Activated T-helper 2 cell treated with anti-CD3 and anti-CD28 coated beads, Interferon-gamma antibody, Interleukin-2, Interleukin-4, amounts not matched to agents 10 μg/mL and 5 μg/mL and 100 μg/mL, durations not matched to agents 14 hours and 24 hours and 36 hours (primary cell): Measurements from ENCODE around the gene TTC39B. TPM values are rescaled to one million over a fixed set of nuclear protein-coding genes. Genes with fewer than 3 reads are reported as not detected.
A peak's percentile ranks its signal among the peaks of the same experiment; 100 is the strongest.

Source experiments
- DNase-seq: peaks from one replicate; pipeline ENCODE4 v3.0.0; 2021; ENCODE audit warnings: low spot score
- H3K27ac Mint-ChIP-seq: one replicate; pipeline ENCODE4 v1.8.0; 2021; ENCODE audit warnings: mixed read lengths
- H3K27me3 Mint-ChIP-seq: one replicate; pipeline ENCODE4 v1.8.0; 2021; ENCODE audit warnings: low read depth, mixed read lengths
- H3K36me3 Mint-ChIP-seq: one replicate; pipeline ENCODE4 v1.8.0; 2021; ENCODE audit warnings: low read depth, mixed read lengths
- H3K4me1 Mint-ChIP-seq: one replicate; pipeline ENCODE4 v1.8.0; 2021; ENCODE audit warnings: low read depth, mixed read lengths
- H3K4me3 Mint-ChIP-seq: one replicate; pipeline ENCODE4 v1.8.0; 2021; ENCODE audit warnings: low read depth, mild to moderate bottlenecking, moderate library complexity, mixed read lengths
- H3K9me3 Mint-ChIP-seq: one replicate; pipeline ENCODE4 v1.8.0; 2021; ENCODE audit warnings: mixed read lengths
- intact Hi-C: fragments of 100-400 bp; cut with micrococcal nuclease; formaldehyde crosslinking; loops from one replicate; pipeline ENCODE4 v1.15.1; 2023
- total RNA-seq: library from RNA; stranded (reverse); gene quantifications from 2 replicates; pipeline ENCODE4 v1.2.3, GENCODE V29; 2022

TTC39B gene
- total RNA-seq, 1 donor from 2014 or later: 10.5 TPM

DNA sequence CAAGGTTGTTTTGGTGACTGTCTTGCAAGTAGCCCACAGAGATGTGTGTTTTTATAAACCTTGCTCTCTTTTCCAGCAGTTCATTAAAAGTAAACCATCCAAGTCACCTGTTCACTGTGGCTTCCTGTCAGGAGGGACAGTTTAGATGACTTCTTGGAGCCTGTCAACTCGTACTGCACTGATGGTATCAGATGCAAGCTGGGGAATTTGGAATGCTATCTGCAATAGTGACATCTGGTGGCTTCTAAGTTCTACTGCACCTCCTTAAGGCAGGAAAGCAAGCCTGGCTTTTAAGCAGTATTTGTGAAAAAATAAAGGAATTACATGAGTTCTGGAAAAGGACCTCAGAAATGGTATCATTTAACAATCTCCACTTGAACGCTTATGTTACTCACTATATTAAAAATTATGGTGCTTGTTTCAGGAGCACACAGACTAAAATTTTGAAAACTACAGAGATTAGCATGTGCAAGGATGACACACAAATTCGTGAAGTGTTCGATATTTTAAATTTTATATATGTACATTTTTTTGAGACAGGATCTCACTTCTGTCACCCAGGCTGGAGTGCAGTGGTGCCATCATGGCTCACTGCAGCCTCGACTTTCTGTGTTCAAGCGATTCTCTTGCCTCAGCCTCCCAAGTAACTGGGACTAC lies 164.0 kb downstream of the TTC39B start:
- no peak overlapping the region for H3K27ac Mint-ChIP-seq
- H3K4me1 Mint-ChIP-seq: no peaks in the 10 kb centered on the region
- H3K27me3 Mint-ChIP-seq: peaks cover 10% of the 10 kb centered on the region
- no peak overlapping the region for H3K4me3 Mint-ChIP-seq
- no peaks in the 10 kb centered on the region for H3K9me3 Mint-ChIP-seq
- intact Hi-C loops: loop anchor here (2.0 kb wide), 1 partner anchor 38 kb away; no protein-coding TSS in a partner anchor
- no peak for DNase-seq
- H3K36me3 Mint-ChIP-seq: no peaks in the 10 kb centered on the region

DNA sequence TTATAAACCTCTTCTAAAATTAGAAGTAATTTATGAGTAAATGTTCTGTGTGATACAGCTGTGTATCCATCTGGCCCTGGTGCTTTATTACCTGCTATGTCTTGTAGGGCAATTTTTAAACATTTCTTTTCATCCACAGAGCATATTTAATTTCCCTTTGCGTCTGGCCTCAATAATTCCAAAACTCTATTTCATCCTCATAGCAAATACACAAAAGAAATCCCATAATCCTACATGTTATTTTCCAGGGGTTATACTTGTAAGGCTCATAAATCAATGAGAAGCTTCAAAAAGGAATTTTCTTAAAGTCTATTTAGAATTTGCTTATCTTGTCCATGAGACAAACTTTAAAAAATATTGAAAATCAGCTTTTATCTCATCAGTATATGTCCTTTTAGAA lies 167.0 kb downstream of the TTC39B start:
- DNase-seq: no peak
- no peaks in the 10 kb centered on the region for H3K9me3 Mint-ChIP-seq
- H3K27me3 Mint-ChIP-seq: peaks cover 8% of the 10 kb centered on the region
- H3K4me1 Mint-ChIP-seq: peaks cover 8% of the 10 kb centered on the region
- H3K36me3 Mint-ChIP-seq: no peaks in the 10 kb centered on the region
- H3K27ac Mint-ChIP-seq: no peak overlapping the region
- intact Hi-C loops: no loop called here
- H3K4me3 Mint-ChIP-seq: no peak overlapping the region

- H3K4me1 Mint-ChIP-seq: peaks cover 10% of the 10 kb centered on the region
- intact Hi-C loops: no loop called here
- H3K36me3 Mint-ChIP-seq: no peaks in the 10 kb centered on the region
- no peak overlapping the region for H3K4me3 Mint-ChIP-seq
- H3K9me3 Mint-ChIP-seq: no peaks in the 10 kb centered on the region
- no peak for DNase-seq
- no peak overlapping the region for H3K27ac Mint-ChIP-seq
- peaks cover 7% of the 10 kb centered on the region for H3K27me3 Mint-ChIP-seq
Measured at GRCh38 chr9:15139469-15139868, 167.5 kb downstream of the TTC39B start.

- H3K4me3 Mint-ChIP-seq: no peak overlapping the region
- H3K27me3 Mint-ChIP-seq: peaks cover 3% of the 10 kb centered on the region
- H3K4me1 Mint-ChIP-seq: peaks cover 10% of the 10 kb centered on the region
- intact Hi-C loops: no loop called here
- no peaks in the 10 kb centered on the region for H3K36me3 Mint-ChIP-seq
- H3K9me3 Mint-ChIP-seq: no peaks in the 10 kb centered on the region
- DNase-seq: no peak
- H3K27ac Mint-ChIP-seq: no peak overlapping the region
Measured at GRCh38 chr9:15138357-15138686, 168.7 kb downstream of the TTC39B start.

DNA sequence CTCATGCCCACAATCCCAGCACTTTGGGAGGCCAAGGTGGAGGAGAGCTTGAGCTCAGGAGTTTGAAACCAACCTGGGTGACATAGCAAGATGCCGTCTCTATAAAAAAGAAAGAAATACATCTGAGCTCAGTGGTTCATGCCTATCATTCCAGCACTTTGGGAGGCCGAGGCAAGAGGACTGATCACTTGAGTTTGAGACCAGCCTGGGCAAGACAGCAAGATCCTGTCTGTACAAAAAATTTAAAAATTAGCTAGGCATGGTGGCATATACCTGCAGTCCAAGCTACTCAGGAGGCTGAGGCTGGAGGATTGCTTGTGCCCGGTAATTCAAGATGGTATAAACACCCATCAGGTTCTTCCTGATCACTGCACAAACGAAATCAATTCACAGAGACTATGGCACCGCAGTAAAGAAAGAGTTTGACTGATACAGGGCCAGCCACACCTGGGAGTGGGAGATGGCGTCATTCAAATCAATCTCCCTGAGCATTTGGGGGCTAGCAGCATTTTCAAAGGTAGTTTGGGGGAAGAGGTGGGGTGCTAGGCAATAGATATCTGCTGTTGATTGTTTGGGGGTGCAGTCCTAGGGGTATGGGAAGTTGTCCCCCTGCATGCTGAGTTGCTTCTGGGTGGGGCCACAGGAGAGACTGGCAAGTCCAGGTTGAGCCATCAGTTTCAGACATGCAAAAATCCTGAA lies 169.2 kb downstream of the TTC39B start:
- DNase-seq: no peak
- Mint-ChIP-seq H3K27me3 (peaks cover 3% of the 10 kb centered on the region), H3K9me3 (no peaks in the 10 kb centered on the region), H3K36me3 (no peaks in the 10 kb centered on the region), H3K4me1 (peaks cover 10% of the 10 kb centered on the region), H3K27ac (no peak overlapping the region), H3K4me3 (no peak overlapping the region)
- intact Hi-C loops: no loop called here

GRCh38 chr9:15137089-15137488 lies 169.9 kb downstream of the TTC39B start:
- no peak for DNase-seq
- Mint-ChIP-seq H3K27ac (no peak overlapping the region), H3K27me3 (peaks cover 3% of the 10 kb centered on the region), H3K36me3 (no peaks in the 10 kb centered on the region), H3K4me3 (no peak overlapping the region), H3K9me3 (no peaks in the 10 kb centered on the region), H3K4me1 (peaks cover 10% of the 10 kb centered on the region)
- intact Hi-C loops: no loop called here

- no peak for DNase-seq
- intact Hi-C loops: no loop called here
- H3K9me3 Mint-ChIP-seq: no peaks in the 10 kb centered on the region
- H3K36me3 Mint-ChIP-seq: no peaks in the 10 kb centered on the region
- H3K4me1 Mint-ChIP-seq: peaks cover 10% of the 10 kb centered on the region
- peaks cover 3% of the 10 kb centered on the region for H3K27me3 Mint-ChIP-seq
- H3K27ac Mint-ChIP-seq: no peak overlapping the region
- no peak overlapping the region for H3K4me3 Mint-ChIP-seq
Measured at GRCh38 chr9:15136646-15137045, 170.4 kb downstream of the TTC39B start.

DNA sequence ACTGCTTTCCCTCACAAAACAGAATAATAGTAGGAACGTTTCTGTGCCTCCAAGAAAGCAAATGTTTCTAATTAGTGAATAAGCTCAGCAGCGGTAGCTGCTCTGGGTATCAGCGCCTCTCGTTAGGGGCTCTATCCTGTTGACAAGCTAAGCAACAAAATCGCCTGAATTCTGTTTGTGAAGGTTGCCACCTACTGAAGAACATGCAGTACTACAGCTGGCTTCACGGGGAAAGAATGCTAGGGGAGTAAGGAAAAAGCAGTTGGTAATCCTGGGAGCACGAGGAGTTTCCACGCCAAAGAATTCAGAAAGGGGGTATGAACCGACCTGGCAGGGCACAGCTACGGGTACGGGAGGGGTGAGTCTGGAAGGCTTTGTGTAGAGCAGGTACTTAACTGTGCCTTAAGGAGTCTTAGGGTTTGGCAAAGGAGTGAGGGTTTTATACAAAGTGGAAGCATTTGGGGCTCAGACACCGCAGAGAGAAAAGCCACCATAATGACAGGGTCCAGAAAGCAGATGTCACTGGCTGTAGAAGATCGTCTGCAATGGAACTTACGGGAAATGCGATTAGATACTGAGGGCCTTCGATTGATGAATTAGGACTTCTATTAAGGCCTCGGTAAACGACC lies 171.7 kb downstream of the TTC39B start:
- peak; percentile 33 for DNase-seq
- Mint-ChIP-seq H3K36me3 (no peaks in the 10 kb centered on the region), H3K27ac (no peak overlapping the region), H3K27me3 (no peaks in the 10 kb centered on the region), H3K4me1 (peaks cover 10% of the 10 kb centered on the region), H3K9me3 (no peaks in the 10 kb centered on the region), H3K4me3 (no peak overlapping the region)
- intact Hi-C loops: loop anchor here (1.0 kb wide), 1 partner anchor 31 kb away; no protein-coding TSS in a partner anchor

- no peak for DNase-seq
- Mint-ChIP-seq H3K9me3 (no peaks in the 10 kb centered on the region), H3K36me3 (no peaks in the 10 kb centered on the region), H3K27ac (no peak overlapping the region), H3K27me3 (peaks cover 3% of the 10 kb centered on the region), H3K4me3 (no peak overlapping the region), H3K4me1 (peaks cover 10% of the 10 kb centered on the region)
- intact Hi-C loops: no loop called here
Measured at GRCh38 chr9:15133488-15133887, 173.5 kb downstream of the TTC39B start.

DNA sequence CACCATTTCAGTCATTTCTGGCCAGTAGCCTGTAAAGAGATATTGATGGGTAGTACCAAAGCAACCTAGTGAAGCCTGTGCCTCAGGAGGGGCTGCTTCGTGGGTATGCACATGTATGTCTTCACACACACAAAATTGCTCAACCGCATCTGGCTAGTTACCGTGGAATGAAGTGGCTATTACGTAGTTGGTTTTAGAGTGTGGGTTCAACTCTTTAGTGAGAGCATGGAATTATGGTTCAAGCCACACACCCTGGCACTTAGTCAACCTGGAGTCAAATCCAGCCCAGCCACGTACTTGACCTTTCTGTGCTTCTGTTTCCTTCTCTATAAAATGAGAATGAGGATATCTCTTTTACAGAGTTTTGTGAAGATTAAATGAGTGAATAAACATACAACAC lies 174.9 kb downstream of the TTC39B start:
- no peaks in the 10 kb centered on the region for H3K9me3 Mint-ChIP-seq
- H3K27ac Mint-ChIP-seq: no peak overlapping the region
- intact Hi-C loops: no loop called here
- H3K27me3 Mint-ChIP-seq: peaks cover 11% of the 10 kb centered on the region
- H3K4me1 Mint-ChIP-seq: peaks cover 10% of the 10 kb centered on the region
- DNase-seq: no peak
- H3K4me3 Mint-ChIP-seq: no peak overlapping the region
- H3K36me3 Mint-ChIP-seq: no peaks in the 10 kb centered on the region

DNA sequence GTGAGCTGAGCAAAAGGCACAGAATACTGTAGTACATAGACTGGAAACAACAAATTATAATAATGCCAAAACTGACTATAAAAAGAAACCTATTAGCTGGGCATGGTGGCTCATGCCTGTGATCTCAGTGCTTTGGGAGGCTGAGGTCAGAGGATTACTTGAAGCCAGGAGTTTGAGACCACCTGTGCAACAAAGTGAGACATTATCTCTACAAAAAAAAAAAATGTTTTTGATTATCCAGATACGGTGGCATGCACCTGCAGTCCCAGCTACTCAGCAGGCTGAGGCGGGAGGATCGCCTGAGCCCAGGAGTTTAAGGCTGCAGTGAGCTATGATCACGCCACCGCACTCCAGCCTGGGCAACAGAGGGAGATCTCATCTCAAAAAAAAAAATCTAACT lies 175.9 kb downstream of the TTC39B start:
- no peaks in the 10 kb centered on the region for H3K36me3 Mint-ChIP-seq
- no peak for DNase-seq
- H3K4me1 Mint-ChIP-seq: peaks cover 5% of the 10 kb centered on the region
- intact Hi-C loops: no loop called here
- H3K27me3 Mint-ChIP-seq: peaks cover 18% of the 10 kb centered on the region
- no peaks in the 10 kb centered on the region for H3K9me3 Mint-ChIP-seq
- H3K4me3 Mint-ChIP-seq: no peak overlapping the region
- H3K27ac Mint-ChIP-seq: no peak overlapping the region

GRCh38 chr9:15127831-15128230 lies 179.2 kb downstream of the TTC39B start:
- peaks cover 18% of the 10 kb centered on the region for H3K27me3 Mint-ChIP-seq
- no peak overlapping the region for H3K27ac Mint-ChIP-seq
- no peaks in the 10 kb centered on the region for H3K36me3 Mint-ChIP-seq
- DNase-seq: no peak
- H3K4me3 Mint-ChIP-seq: no peak overlapping the region
- H3K4me1 Mint-ChIP-seq: peaks cover 1% of the 10 kb centered on the region
- intact Hi-C loops: no loop called here
- H3K9me3 Mint-ChIP-seq: no peaks in the 10 kb centered on the region

DNA sequence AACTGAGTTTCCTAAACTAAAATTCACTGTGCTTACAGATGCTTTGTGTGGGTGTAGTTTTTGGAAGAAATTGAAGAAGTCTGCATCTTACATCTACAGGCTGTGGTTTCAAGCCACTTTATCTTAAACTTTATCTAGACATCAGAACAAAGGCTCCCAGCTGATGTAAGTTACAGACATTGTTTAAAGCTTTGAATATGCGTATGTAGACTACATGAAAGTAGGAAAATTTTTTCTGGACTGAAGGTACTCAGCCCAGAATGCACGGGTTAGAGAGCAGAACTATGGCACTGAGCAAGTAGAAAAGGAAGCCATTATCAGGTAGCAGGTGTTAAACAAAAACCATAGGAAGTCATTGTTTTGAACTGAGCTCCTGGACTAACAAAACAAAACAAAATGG lies 185.4 kb downstream of the TTC39B start:
- H3K27ac Mint-ChIP-seq: no peak overlapping the region

More for the DNA sequence above, 185.4 kb downstream of the TTC39B start:
- no peaks in the 10 kb centered on the region for H3K9me3 Mint-ChIP-seq
- peaks cover 13% of the 10 kb centered on the region for H3K4me1 Mint-ChIP-seq
- DNase-seq: no peak
- intact Hi-C loops: no loop called here
- H3K36me3 Mint-ChIP-seq: no peaks in the 10 kb centered on the region
- H3K27me3 Mint-ChIP-seq: peaks cover 16% of the 10 kb centered on the region
- H3K4me3 Mint-ChIP-seq: no peak overlapping the region
